Renal cortex interstitium (tissue), 15 donors: ENCODE measurements around the gene PDCD11. TPM values are rescaled to one million over a fixed set of nuclear protein-coding genes. Genes with fewer than 3 reads are reported as not detected.
"Not testable (repeated sequence)": the region's sequence is repeated elsewhere in the genome, so short reads cannot be mapped to it uniquely, and the experiment has no call there.

Experiments used
- DNase-seq, 11 donors: peaks; one replicate each; pipeline ENCODE4 v3.0.0-alpha.2; 2013; ENCODE audit warnings: low read depth in 9 of 11, low spot score in 4 of 11; ENCODE audit errors: extremely low read depth in 1 of 11
- long read RNA-seq, 16 experiments: transcript quantifications; one replicate each; lab custom pipeline, GENCODE V29; 2026
- polyA plus RNA-seq, 3 donors: library from polyadenylated mRNA; unstranded; fragments of 120-200 nt; gene quantifications; one replicate each; pipeline ENCODE4 v1.2.1, GENCODE V29; 2013; ENCODE audit not compliant: insufficient read length in 3 of 3

The PDCD11 gene
- polyA plus RNA-seq = 10 to 100 TPM; 35.7 to 38.6 (median 36.7) TPM
- long read RNA-seq, donor 1, partial matches to known transcripts = 5 of 5 reads
- long read RNA-seq, donor 1, other reads (novel, unspliced or antisense) = 0 of 5 reads
- long read RNA-seq, donor 2, partial matches to known transcripts = 0 of 2 reads
- long read RNA-seq, donor 2, other reads (novel, unspliced or antisense) = 0 of 2 reads
- long read RNA-seq, donor 3 = 0 reads
- long read RNA-seq, donor 4, full-length matches to known transcripts = 3 of 3 reads
- long read RNA-seq, donor 4, partial matches to known transcripts = 0 of 3 reads
- long read RNA-seq, donor 4, other reads (novel, unspliced or antisense) = 0 of 3 reads
- long read RNA-seq, donor 5 = 0 reads
- long read RNA-seq, donor 6, partial matches to known transcripts = 8 of 8 reads
- long read RNA-seq, donor 6, other reads (novel, unspliced or antisense) = 0 of 8 reads
- long read RNA-seq, donor 7, partial matches to known transcripts = 6 of 8 reads
- long read RNA-seq, donor 7, other reads (novel, unspliced or antisense) = 0 of 8 reads
- long read RNA-seq, donor 8, partial matches to known transcripts = 7 of 13 reads
- long read RNA-seq, donor 8, other reads (novel, unspliced or antisense) = 6 of 13 reads
- long read RNA-seq, donor 9, partial matches to known transcripts = 0 of 1 reads
- long read RNA-seq, donor 9, other reads (novel, unspliced or antisense) = 0 of 1 reads
- long read RNA-seq, donor 10, partial matches to known transcripts = 197 of 723 reads
- long read RNA-seq, donor 10, other reads (novel, unspliced or antisense) = 526 of 723 reads
- long read RNA-seq, donor 11 = 0 reads
- long read RNA-seq, donor 12 = 0 reads
- long read RNA-seq, donor 13 = 0 reads
- long read RNA-seq, donor 14 = 0 reads
- long read RNA-seq, donor 15 = 0 reads
- long read RNA-seq, donor 16, partial matches to known transcripts = 19 of 23 reads
- long read RNA-seq, donor 16, other reads (novel, unspliced or antisense) = 0 of 23 reads

- DNase-seq = peak; percentile 92 to 99 (median 97)
Observed at GRCh38 chr10:103396067-103396788, at the start of gene PDCD11, which contains the start of gene ATP5MK. Gene PDCD11, plus strand, starts transcription at chr10:103396626. Its CDS starts 1,801 bp downstream, at chr10:103398427. Gene ATP5MK, minus strand, starts transcription at chr10:103396475. Its CDS starts 4,018 bp downstream, at chr10:103392457.

- DNase-seq = no peak
Observed at GRCh38 chr10:103350175-103350516, 46.3 kb upstream of the PDCD11 start.

- peak; percentile 54 to 86 (median 77) for DNase-seq
Observed at GRCh38 chr10:103350517-103351260, 45.7 kb upstream of the PDCD11 start, which contains the start of gene PCGF6. Gene PCGF6, minus strand, starts transcription at chr10:103351140. Its CDS starts 74 bp downstream, at chr10:103351066.

- no peak for DNase-seq
Observed at GRCh38 chr10:103353281-103353680, 43.1 kb upstream of the PDCD11 start.

- not testable (repeated sequence) for DNase-seq
Observed at GRCh38 chr10:103354567-103354966, 41.9 kb upstream of the PDCD11 start.

- DNase-seq = no peak
Observed at GRCh38 chr10:103355906-103356599, 40.4 kb upstream of the PDCD11 start.

GRCh38 chr10:103359493-103359892, 36.9 kb upstream of the PDCD11 start:
- DNase-seq = not testable (repeated sequence)

GRCh38 chr10:103360791-103361190, 35.6 kb upstream of the PDCD11 start:
- DNase-seq = not testable (repeated sequence)

GRCh38 chr10:103367379-103367781, 29.0 kb upstream of the PDCD11 start:
- no peak for DNase-seq

- peak; percentile 86 to 96 (median 92) for DNase-seq
Observed at GRCh38 chr10:103367782-103368518, 28.5 kb upstream of the PDCD11 start, which contains the start of gene TAF5. Gene TAF5, plus strand, starts transcription at chr10:103367976. Its CDS starts 14 bp downstream, at chr10:103367990.

GRCh38 chr10:103373544-103373943, 22.9 kb upstream of the PDCD11 start:
- DNase-seq = no peak

GRCh38 chr10:103374263-103374662, 22.2 kb upstream of the PDCD11 start:
- no peak for DNase-seq

- DNase-seq = no peak
Observed at GRCh38 chr10:103382769-103383168, 13.7 kb upstream of the PDCD11 start.

- no peak for DNase-seq
Observed at GRCh38 chr10:103394180-103394579, 2.2 kb upstream of the PDCD11 start.

GRCh38 chr10:103395754-103396066, 716 bp upstream of the PDCD11 start:
- peak in 7 of 11 donors; percentile 2 to 20 (median 8) for DNase-seq

- DNase-seq = no peak
Observed at GRCh38 chr10:103396789-103397087, 312 bp downstream of the PDCD11 start.

- no peak for DNase-seq
Observed at GRCh38 chr10:103397191-103397825, 882 bp downstream of the PDCD11 start.
